Adrenal gland (tissue), 5 donors: ENCODE measurements around the gene LUM.

Source experiments
- CTCF ChIP-seq, 6 experiments: fragments of 450-650 bp in 4 of 6; fragments of 200-600 bp in 2 of 6; sonication (generic) in 1 of 6; IDR thresholded peaks; 1 replicate in 5 of 6; 2 replicates in 1 of 6; pipeline versions ENCODE4 v1.5.1 to v1.8.0; 2016 to 2021; ENCODE audit warnings: antibody characterized with exemption in 6 of 6, mild to moderate bottlenecking in 2 of 6, moderate library complexity in 1 of 6
- POLR2A ChIP-seq, 2 donors: fragments of 450-650 bp; IDR thresholded peaks; one replicate each; pipeline ENCODE4 v1.6.1; 2017; ENCODE audit warnings: antibody characterized with exemption in 2 of 2, mild to moderate bottlenecking in 2 of 2, moderate library complexity in 1 of 2
- donor health status: DM: no; HTN: no; CAD: no.

- TF ChIP-seq POLR2A (IDR thresholded peaks at IDR 0.05) (no peak), CTCF (IDR thresholded peaks at IDR 0.05) (no peak)
Observed at GRCh38 chr12:91056488-91056887, 54.8 kb downstream of the LUM start.
